OCI-LY7 (cell line): ENCODE results near the gene PLCL2.

ENCODE experiments used
- EZH2phosphoT487 ChIP-seq: fragments of 200-600 bp; sonication (generic); IDR thresholded peaks from 2 replicates; pipeline ENCODE4 v1.6.1; 2018; ENCODE audit warnings: low read depth, borderline replicate concordance, mild to moderate bottlenecking, mixed run types, antibody characterized with exemption, low read length, moderate library complexity, mixed read lengths
- TF ChIP-seq, protein P1 (sequence below): fragments of 200-600 bp; sonication (generic); conservative IDR thresholded peaks from 2 replicates; pipeline ENCODE4 v1.5.1; 2014; ENCODE audit warnings: mild to moderate bottlenecking, antibody characterized with exemption, low read length, moderate library complexity, mixed read lengths

DNA sequence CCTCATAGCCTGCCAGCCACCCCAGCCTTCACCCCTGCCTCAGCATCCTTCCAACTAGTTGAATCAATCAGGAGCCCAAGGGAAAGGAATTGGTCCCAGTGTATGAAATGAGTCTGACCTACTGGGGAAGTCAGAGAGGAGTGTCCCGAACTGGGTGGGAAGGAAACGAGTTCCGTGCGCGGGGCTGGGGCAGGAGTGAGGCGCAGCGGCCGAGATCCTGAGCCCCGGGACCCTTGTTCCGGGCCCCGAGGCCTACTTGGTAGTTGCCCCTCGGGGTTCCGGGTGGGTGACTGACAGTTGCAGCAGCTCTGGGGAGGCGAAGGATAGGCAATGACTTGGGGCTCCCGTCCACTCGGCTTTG lies 1.1 kb upstream of the PLCL2 start:
- TF ChIP-seq, protein P1, sequence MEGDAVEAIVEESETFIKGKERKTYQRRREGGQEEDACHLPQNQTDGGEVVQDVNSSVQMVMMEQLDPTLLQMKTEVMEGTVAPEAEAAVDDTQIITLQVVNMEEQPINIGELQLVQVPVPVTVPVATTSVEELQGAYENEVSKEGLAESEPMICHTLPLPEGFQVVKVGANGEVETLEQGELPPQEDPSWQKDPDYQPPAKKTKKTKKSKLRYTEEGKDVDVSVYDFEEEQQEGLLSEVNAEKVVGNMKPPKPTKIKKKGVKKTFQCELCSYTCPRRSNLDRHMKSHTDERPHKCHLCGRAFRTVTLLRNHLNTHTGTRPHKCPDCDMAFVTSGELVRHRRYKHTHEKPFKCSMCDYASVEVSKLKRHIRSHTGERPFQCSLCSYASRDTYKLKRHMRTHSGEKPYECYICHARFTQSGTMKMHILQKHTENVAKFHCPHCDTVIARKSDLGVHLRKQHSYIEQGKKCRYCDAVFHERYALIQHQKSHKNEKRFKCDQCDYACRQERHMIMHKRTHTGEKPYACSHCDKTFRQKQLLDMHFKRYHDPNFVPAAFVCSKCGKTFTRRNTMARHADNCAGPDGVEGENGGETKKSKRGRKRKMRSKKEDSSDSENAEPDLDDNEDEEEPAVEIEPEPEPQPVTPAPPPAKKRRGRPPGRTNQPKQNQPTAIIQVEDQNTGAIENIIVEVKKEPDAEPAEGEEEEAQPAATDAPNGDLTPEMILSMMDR, result no peak
- no peak for TF ChIP-seq EZH2phosphoT487
